AG09319 (cell line): ENCODE results near the gene TJP2.

ENCODE experiments used
- DNase-seq: peaks from one replicate; pipeline ENCODE4 v3.0.0-alpha.2; 2010; ENCODE audit warnings: low read depth; ENCODE audit errors: extremely low read depth
- TF ChIP-seq, protein P1 (sequence below): IDR thresholded peaks from 2 replicates; pipeline ENCODE4 v1.5.1; 2011; ENCODE audit warnings: low read depth, mild to moderate bottlenecking, inconsistent platforms, low read length, moderate library complexity

The TJP2 gene

DNA sequence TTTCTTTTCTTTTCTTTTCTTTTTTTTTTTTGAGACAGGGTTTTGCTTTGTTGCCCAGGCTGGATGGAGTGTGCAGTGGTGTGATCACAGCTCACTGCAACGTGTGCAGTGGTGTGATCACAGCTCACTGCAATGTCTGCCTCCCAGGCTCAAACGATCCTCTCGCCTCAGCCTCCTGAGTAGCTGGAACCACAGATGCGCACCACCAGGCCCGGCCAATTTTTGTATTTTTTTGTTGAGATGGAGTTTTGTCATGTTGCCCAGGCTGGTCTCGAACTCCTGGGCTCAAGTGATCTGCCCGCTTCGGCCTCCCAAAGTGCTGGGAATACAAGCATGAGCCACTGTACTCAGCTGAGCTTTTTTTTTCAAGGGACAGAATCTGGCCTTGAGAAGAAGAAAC is 36.8 kb upstream of the TJP2 start:
- TF ChIP-seq, protein P1, sequence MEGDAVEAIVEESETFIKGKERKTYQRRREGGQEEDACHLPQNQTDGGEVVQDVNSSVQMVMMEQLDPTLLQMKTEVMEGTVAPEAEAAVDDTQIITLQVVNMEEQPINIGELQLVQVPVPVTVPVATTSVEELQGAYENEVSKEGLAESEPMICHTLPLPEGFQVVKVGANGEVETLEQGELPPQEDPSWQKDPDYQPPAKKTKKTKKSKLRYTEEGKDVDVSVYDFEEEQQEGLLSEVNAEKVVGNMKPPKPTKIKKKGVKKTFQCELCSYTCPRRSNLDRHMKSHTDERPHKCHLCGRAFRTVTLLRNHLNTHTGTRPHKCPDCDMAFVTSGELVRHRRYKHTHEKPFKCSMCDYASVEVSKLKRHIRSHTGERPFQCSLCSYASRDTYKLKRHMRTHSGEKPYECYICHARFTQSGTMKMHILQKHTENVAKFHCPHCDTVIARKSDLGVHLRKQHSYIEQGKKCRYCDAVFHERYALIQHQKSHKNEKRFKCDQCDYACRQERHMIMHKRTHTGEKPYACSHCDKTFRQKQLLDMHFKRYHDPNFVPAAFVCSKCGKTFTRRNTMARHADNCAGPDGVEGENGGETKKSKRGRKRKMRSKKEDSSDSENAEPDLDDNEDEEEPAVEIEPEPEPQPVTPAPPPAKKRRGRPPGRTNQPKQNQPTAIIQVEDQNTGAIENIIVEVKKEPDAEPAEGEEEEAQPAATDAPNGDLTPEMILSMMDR: no peak
- no peak for DNase-seq

DNA sequence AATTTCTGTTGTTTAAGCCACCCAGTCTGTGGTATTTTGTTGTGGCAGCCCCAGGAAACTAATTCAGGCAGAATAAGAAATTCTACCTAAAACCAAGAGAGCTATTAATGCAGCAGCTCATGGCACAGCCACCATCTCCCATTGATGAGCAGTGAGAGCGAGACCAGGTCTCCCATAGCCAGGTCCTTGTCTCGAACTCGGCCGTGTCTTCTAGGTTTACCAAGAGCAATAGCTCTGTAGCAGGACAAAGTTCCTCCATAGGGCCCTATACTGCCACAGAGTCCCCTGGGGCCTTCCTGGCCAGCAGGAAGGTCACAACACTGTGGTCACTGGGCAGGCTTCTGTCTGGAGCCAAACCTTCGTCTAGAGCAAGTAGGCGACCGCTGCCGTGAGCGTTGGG is 34.5 kb upstream of the TJP2 start:
- DNase-seq: no peak
- TF ChIP-seq, protein P1: no peak

DNA sequence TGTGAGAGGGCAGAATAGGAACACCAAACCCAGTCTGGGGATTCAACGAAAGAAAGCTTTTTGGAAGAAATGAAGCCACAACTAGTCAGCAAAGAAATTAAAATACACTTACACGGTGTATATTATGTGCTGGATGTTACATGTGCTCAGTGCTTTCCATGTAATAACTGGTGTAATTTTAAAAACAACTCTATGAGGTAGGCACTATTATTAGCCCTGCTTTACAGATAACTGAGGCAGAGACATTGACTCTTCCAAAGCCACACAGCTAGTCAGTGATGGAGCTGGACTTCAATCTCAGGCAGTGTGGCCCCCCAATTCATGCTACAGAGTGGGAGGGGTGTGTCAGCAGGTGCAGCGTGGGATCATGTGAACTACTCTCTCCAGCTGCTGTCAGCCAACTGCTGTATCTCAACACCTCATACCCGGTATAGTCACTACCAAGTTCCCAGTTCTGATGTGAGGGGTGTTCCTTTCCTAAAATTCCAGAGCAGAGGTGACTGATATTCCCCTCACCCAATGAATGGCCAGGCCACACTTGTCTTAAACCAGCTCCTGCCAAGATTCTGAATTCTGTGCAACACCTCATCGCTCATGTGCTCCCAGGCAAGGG is 33.8 kb upstream of the TJP2 start:
- no peak for DNase-seq
- TF ChIP-seq, protein P1: no peak

DNA sequence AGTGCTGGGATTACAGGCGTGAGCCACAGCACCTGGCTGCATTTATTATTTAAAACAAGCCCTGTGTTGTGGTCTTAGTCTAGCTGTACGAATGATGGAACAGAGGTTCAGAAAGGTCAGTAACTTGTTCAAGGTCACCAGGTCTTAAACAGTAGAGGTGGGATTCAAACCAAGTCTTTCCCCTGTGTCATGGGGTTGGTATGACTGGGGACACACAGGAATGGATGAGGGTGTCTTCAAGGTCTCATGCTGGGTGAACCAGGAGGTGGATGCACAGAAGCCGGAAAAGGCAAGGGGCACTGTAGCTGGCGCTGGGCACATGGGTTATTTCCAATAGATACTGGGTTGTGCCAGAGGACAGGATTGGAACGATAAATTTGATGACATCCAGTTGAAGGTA is 32.2 kb upstream of the TJP2 start:
- TF ChIP-seq, protein P1: no peak
- no peak for DNase-seq

DNA sequence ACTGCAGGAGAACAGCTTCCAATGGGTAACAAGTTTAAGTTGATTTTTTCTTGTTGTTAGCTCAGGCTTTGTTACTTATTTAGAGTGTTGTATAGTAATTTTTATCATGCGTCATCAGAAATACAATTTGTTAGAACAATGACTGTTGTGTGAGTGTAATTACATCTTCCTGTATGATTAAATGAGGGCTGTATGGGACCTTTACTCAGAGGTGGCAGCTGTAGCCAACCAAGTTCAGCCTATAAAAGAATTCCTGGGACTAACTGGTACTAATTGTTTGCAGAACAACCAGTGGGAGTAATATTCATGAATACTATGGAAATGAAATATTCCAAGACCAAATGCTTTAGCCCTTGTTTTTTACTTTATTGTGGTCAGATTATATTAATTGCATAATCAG is 30.8 kb upstream of the TJP2 start:
- TF ChIP-seq, protein P1: no peak
- DNase-seq: no peak

DNA sequence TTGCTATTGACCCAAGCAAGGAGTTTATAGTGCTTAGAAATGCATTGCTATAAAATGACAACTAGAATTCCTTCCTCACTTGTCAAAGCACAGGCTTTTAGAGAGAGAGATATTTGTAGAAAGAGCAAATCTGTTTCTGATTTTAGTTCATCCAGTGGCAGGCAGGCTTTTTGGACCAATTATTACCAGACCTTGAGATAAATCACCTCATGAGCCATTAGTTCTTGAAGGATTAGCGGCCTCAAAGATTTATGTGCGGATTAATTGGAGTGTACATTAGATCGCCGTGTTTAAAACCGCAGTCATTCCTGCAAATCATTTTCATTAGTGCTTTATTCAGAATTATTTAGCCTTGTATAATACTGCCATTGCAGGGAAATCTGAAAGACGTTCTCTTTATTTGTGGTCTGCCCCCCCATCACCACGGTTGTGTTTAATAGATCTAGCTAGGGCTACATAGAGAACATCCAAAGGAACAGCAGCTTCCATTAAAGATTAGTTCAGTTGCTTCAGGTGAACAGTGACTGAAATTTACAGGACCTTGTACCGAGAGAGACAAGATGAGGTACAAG is 28.8 kb upstream of the TJP2 start:
- DNase-seq: no peak
- TF ChIP-seq, protein P1: no peak

DNA sequence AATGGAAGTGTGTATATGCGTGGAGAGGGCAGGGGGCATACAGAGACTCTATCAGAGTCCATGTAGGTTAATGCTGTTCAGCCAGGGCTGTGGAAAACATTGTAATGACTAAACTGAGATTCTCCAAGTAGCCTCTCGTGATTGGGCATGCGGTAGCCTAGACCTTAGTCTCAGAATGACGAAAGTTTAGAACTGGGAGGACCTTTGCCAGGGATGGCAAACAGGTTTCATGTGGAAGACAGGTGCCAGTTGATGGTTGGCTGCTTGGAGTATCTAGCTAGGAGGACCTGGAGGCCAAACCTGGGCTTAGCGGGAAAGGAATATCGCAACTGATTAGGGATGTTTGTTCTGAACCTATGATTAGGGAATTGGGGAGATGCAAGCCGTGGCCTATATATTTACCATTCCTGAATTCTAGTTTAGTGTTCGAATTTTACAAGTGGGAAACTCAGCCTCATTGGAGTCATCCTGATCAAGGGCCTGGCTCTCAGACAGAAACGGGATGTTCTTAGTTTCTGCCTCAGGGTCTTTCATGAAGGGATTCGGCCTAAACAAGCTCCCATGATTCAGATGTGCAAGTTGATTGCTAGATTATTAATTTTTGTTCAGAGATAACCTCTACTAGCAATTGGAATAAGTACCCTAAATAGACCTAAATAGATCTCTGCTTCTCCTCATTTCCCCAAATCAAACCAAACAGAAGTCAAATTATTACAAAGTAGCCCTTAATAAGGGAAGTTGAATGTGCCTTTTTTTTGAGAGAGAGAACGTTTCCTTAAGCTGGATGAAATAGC is 26.8 kb upstream of the TJP2 start:
- TF ChIP-seq, protein P1: no peak
- no peak for DNase-seq
